SK-N-SH (cell line): ENCODE data around the gene PDXP. TPM values are rescaled to one million over a fixed set of nuclear protein-coding genes. Genes with fewer than 3 reads are reported as not detected.
A peak's percentile ranks its signal among the peaks of the same experiment; 100 is the strongest.

Source experiments
- CTCF ChIA-PET: fragments of 300-600, 350-600 bp; formaldehyde crosslinking; extraction: SDS; loops from one replicate; lab custom pipeline; 2021; lab: Yijun Ruan, JAX
- POLR2A ChIA-PET: fragments of 350-600 bp; sonication (Branson Sonifier 250); formaldehyde crosslinking; extraction: SDS; loops from one replicate; lab custom pipeline; 2020; ENCODE audit warnings: antibody characterized with exemption, inconsistent platforms; lab: Yijun Ruan, JAX
- DNase-seq: peaks from one replicate; pipeline ENCODE4 v3.0.0; 2012
- H2AFZ ChIP-seq: fragments of 200-600 bp; sonication (generic); 2 replicates; pipeline ENCODE4 v1.8.1; 2016; ENCODE audit warnings: antibody characterized with exemption, mild to moderate bottlenecking, low read depth
- H3F3A ChIP-seq: fragments of 200-600 bp; sonication (generic); replicated peaks from 2 replicates; pipeline ENCODE3; 2016; ENCODE audit warnings: antibody characterized with exemption, mild to moderate bottlenecking; ENCODE audit not compliant: insufficient read depth
- H3K27ac ChIP-seq, 2 experiments: fragments of 200-500 bp in 1 of 2; fragments of 200-600 bp in 1 of 2; sonication (Bioruptor generic) in 1 of 2; sonication (generic), shearing (Covaris generic) in 1 of 2; 2 replicates each; pipeline versions ENCODE4 v1.5.1 to v1.6.1; 2014 to 2016; ENCODE audit warnings: low read depth in 2 of 2, inconsistent platforms in 1 of 2, low read length in 1 of 2, mild to moderate bottlenecking in 1 of 2, mixed read lengths in 1 of 2
- H3K27me3 ChIP-seq: fragments of 200-600 bp; sonication (generic), shearing (Covaris generic); 2 replicates; pipeline ENCODE4 v1.6.1; 2016; ENCODE audit warnings: mixed run types; ENCODE audit not compliant: insufficient read depth
- H3K36me3 ChIP-seq, 2 experiments: fragments of 200-500 bp in 1 of 2; fragments of 200-600 bp in 1 of 2; sonication (Bioruptor generic) in 1 of 2; sonication (generic) in 1 of 2; replicated peaks in 1 of 2; 2 replicates each; pipeline versions ENCODE3 to v1.5.1; 2014 to 2016; ENCODE audit warnings: low read length in 1 of 2, mild to moderate bottlenecking in 1 of 2; ENCODE audit not compliant: insufficient read depth in 2 of 2, control insufficient read depth in 1 of 2
- H3K4me1 ChIP-seq, 2 experiments: fragments of 200-500 bp in 1 of 2; fragments of 200-600 bp in 1 of 2; sonication (Bioruptor generic) in 1 of 2; sonication (generic), shearing (Covaris generic) in 1 of 2; 2 replicates each; pipeline versions ENCODE4 v1.5.1 to v1.6.1; 2014 to 2016; ENCODE audit warnings: low read depth in 1 of 2, low read length in 1 of 2, mixed run types in 1 of 2; ENCODE audit not compliant: insufficient read depth in 2 of 2, control insufficient read depth in 1 of 2
- H3K4me2 ChIP-seq: fragments of 200-600 bp; sonication (generic), shearing (Covaris generic); 2 replicates; pipeline ENCODE4 v1.6.1; 2017; ENCODE audit warnings: mixed run types
- H3K4me3 ChIP-seq, 2 experiments: fragments of 200-500 bp in 1 of 2; fragments of 200-600 bp in 1 of 2; sonication (Bioruptor generic) in 1 of 2; sonication (generic), shearing (Covaris generic) in 1 of 2; 2 replicates each; pipeline versions ENCODE4 v1.5.1 to v1.8.1; 2014 to 2016; ENCODE audit warnings: low read depth in 2 of 2, inconsistent platforms in 1 of 2, low read length in 1 of 2, mild to moderate bottlenecking in 1 of 2, mixed read lengths in 1 of 2, moderate library complexity in 1 of 2
- H3K79me2 ChIP-seq: fragments of 200-600 bp; sonication (generic); 2 replicates; pipeline ENCODE4 v1.8.1; 2017; ENCODE audit warnings: mild to moderate bottlenecking; ENCODE audit not compliant: insufficient read depth
- H3K9ac ChIP-seq: fragments of 200-600 bp; sonication (generic); 2 replicates; pipeline ENCODE4 v1.6.1; 2017; ENCODE audit warnings: mixed run types
- H3K9me2 ChIP-seq: fragments of 200-600 bp; sonication (generic); 2 replicates; pipeline ENCODE4 v1.6.1; 2017; ENCODE audit warnings: mixed run types
- H3K9me3 ChIP-seq: fragments of 200-600 bp; sonication (generic); 2 replicates; pipeline ENCODE4 v1.6.1; 2017; ENCODE audit warnings: mixed run types, mild to moderate bottlenecking, moderate library complexity
- H4K20me1 ChIP-seq: fragments of 200-600 bp; sonication (generic); 2 replicates; pipeline ENCODE4 v1.6.1; 2017; ENCODE audit warnings: mild to moderate bottlenecking, mixed run types; ENCODE audit not compliant: insufficient read depth
- ELF1 ChIP-seq: IDR thresholded peaks from 2 replicates; pipeline ENCODE4 v1.4.0; 2012
- EP300 ChIP-seq, 2 experiments: IDR thresholded peaks; 2 replicates each; pipeline versions ENCODE4 v1.4.0 to v1.6.1; 2012; ENCODE audit warnings: borderline replicate concordance in 1 of 2, low read depth in 1 of 2, low read length in 1 of 2
- FOSL2 ChIP-seq: IDR thresholded peaks from 2 replicates; pipeline ENCODE4 v1.4.0; 2012; ENCODE audit warnings: low read depth, mild to moderate bottlenecking, moderate library complexity, borderline replicate concordance
- GATA2 ChIP-seq: sonication (generic); formaldehyde crosslinking; IDR thresholded peaks from 2 replicates; pipeline ENCODE4 v1.5.0; 2020; ENCODE audit warnings: mild to moderate bottlenecking, missing genetic modification reagents
- IRF3 ChIP-seq: fragments of 150-350 bp; IDR thresholded peaks from 2 replicates; pipeline ENCODE4 v1.6.1; 2016; ENCODE audit warnings: mild to moderate bottlenecking, low read depth, low read length
- JUND ChIP-seq: IDR thresholded peaks from 2 replicates; pipeline ENCODE4 v1.4.0; 2012
- MAX ChIP-seq: IDR thresholded peaks from 2 replicates; pipeline ENCODE4 v1.4.0; 2012; ENCODE audit warnings: low read depth
- MEF2A ChIP-seq: IDR thresholded peaks from 2 replicates; pipeline ENCODE4 v1.4.0; 2012; ENCODE audit warnings: low read depth, borderline replicate concordance
- MXI1 ChIP-seq: IDR thresholded peaks from 2 replicates; pipeline ENCODE4 v1.6.1; 2012; ENCODE audit warnings: mild to moderate bottlenecking, low read depth, low read length, improper control_type of control experiment
- NFIC ChIP-seq: IDR thresholded peaks from 2 replicates; pipeline ENCODE4 v1.4.0; 2012; ENCODE audit warnings: borderline replicate concordance
- NRF1 ChIP-seq: IDR thresholded peaks from 2 replicates; pipeline ENCODE4 v1.6.1; 2012; ENCODE audit warnings: low read depth, mild to moderate bottlenecking, low read length
- PBX3 ChIP-seq: IDR thresholded peaks from 2 replicates; pipeline ENCODE4; 2012
- POLR2AphosphoS5 ChIP-seq: IDR thresholded peaks from 2 replicates; pipeline ENCODE4 v1.6.1; 2012; ENCODE audit warnings: low read depth, low read length
- RFX5 ChIP-seq: IDR thresholded peaks from 2 replicates; pipeline ENCODE4 v1.6.1; 2012; ENCODE audit warnings: mild to moderate bottlenecking, improper control_type of control experiment, low read length
- RXRA ChIP-seq: IDR thresholded peaks from 2 replicates; pipeline ENCODE4 v1.4.0; 2012; ENCODE audit warnings: low read depth, mild to moderate bottlenecking, borderline replicate concordance
- SIN3A ChIP-seq: IDR thresholded peaks from 2 replicates; pipeline ENCODE4 v1.6.1; 2012; ENCODE audit warnings: low read depth, mild to moderate bottlenecking, low read length, moderate library complexity, borderline replicate concordance
- SMC3 ChIP-seq: IDR thresholded peaks from 2 replicates; pipeline ENCODE4 v1.6.1; 2012; ENCODE audit warnings: low read depth, low read length, improper control_type of control experiment
- TCF12 ChIP-seq: IDR thresholded peaks from 2 replicates; pipeline ENCODE4 v1.4.0; 2012
- TEAD4 ChIP-seq: IDR thresholded peaks from 2 replicates; pipeline ENCODE4 v1.4.0; 2012; ENCODE audit warnings: mild to moderate bottlenecking, borderline replicate concordance; ENCODE audit not compliant: insufficient read depth
- ZBTB33 ChIP-seq: IDR thresholded peaks from 2 replicates; pipeline ENCODE4 v1.4.0; 2012; ENCODE audit warnings: low read depth, borderline replicate concordance
- WGBS: methylation state at CpG from one replicate; pipeline ENCODE4 v1.1.6; 2017; ENCODE audit warnings: low lambda C conversion rate; 5-methylcytosine and 5-hydroxymethylcytosine counted together
- polyA plus RNA-seq, 3 experiments: library from polyadenylated mRNA; depleted of rRNA; stranded (reverse); fragments of >200 nt; gene quantifications; 2 replicates each; pipeline ENCODE4 v1.2.3, GENCODE V29; 2012

Gene PDXP
- polyA plus RNA-seq, 1 of the 3 experiments (the other 2 are of a cell fraction) = 22.5 TPM

- TF ChIP-seq IRF3 (no peak), TEAD4 (no peak), SIN3A (no peak), MAX (no peak)
- TF ChIP-seq, all 33 proteins: peak for 0
Measured at GRCh38 chr22:37647317-37647716, 11.2 kb upstream of the PDXP start (continued).

- Histone ChIP-seq H3K79me2 (no peaks in the 10 kb centered on the region), H2AFZ (no peak overlapping the region), H3K36me3 (peaks cover 9 to 14% of the 10 kb centered on the region in 2 experiments), H3K9me3 (no peaks in the 10 kb centered on the region), H3K27me3 (no peaks in the 10 kb centered on the region), H3K9ac (no peak overlapping the region), H4K20me1 (0 out of 2 replicates have a peak, but pooled peaks cover 4% of the 10 kb centered on the region), H3K9me2 (no peaks in the 10 kb centered on the region), H3K4me1 (peaks cover 0 to 6% of the 10 kb centered on the region in 2 experiments; a peak in 1 of 4 replicates), H3K4me3 (no peak overlapping the region), H3K27ac (no peak overlapping the region), H3K4me2 (no peak overlapping the region), H3F3A (no peaks in the 10 kb centered on the region)
- ChIA-PET CTCF (interaction anchor here (1.4 to 44.3 kb wide), 3 partner anchors 14 to 41 kb away, joined by 6 to 898 read pairs (median 898); partner anchors contain the start of genes LGALS1, NOL12, PDXP and SH3BP1), POLR2A (no interaction called here)
- WGBS = 93% methylated on average over 3 of the region's 9 CpGs
- TF ChIP-seq EP300 (IDR thresholded peaks at IDR 0.05; ENCODE audit: borderline replicate concordance in 1 of 2, low read depth in 1 of 2, low read length in 1 of 2) (no peak), FOSL2 (no peak), MXI1 (no peak), GATA2 (no peak), RXRA (no peak)
- DNase-seq = peak; percentile 50
Measured at GRCh38 chr22:37647928-37648327, 10.6 kb upstream of the PDXP start.

- POLR2A ChIA-PET = no interaction called here
- Histone ChIP-seq H3K36me3 (peaks cover 3 to 12% of the 10 kb centered on the region in 2 experiments), H2AFZ (no peak overlapping the region), H3K9me2 (no peaks in the 10 kb centered on the region), H3K4me3 (no peak overlapping the region), H3K79me2 (no peaks in the 10 kb centered on the region), H3K27ac (no peak overlapping the region), H4K20me1 (no peaks in the 10 kb centered on the region), H3K9ac (no peak overlapping the region), H3K9me3 (no peaks in the 10 kb centered on the region), H3K4me2 (no peak overlapping the region), H3K4me1 (no peaks in the 10 kb centered on the region), H3K27me3 (no peaks in the 10 kb centered on the region), H3F3A (no peaks in the 10 kb centered on the region)
- WGBS = 96% methylated on average over 16 of the region's 17 CpGs
- CTCF ChIA-PET = interaction anchor here (34.3 to 44.3 kb wide), 2 partner anchors 17 to 19 kb away, joined by 898 read pairs; partner anchors contain the start of genes LGALS1, NOL12, PDXP and SH3BP1
- DNase-seq = no peak
- TF ChIP-seq NRF1 (no peak), JUND (no peak), MXI1 (no peak), NFIC (no peak), ZBTB33 (no peak), TCF12 (no peak), PBX3 (no peak), IRF3 (no peak), ELF1 (no peak), SMC3 (no peak), MEF2A (no peak), POLR2AphosphoS5 (no peak), RFX5 (no peak)
Measured at GRCh38 chr22:37650463-37651136, 7.9 kb upstream of the PDXP start.
